ENCODE measurements around the gene RETREG2. TPM values are rescaled to one million over a fixed set of nuclear protein-coding genes. Genes with fewer than 3 reads are reported as not detected.
A peak's percentile ranks its signal among the peaks of the same experiment; 100 is the strongest.

The RETREG2 gene
- total and polyA plus RNA-seq, 7 donors: 36.6 to 81.3 (median 43.5) TPM

- Histone ChIP-seq H3K27ac (peak overlapping the region in 1 of 4 donors; percentile 8), H3K4me3 (no peak overlapping the region), H3K9me3 (no peaks in the 10 kb centered on the region), H3K27me3 (no peaks in the 10 kb centered on the region), H3K36me3 (peaks cover 56 to 62% (median 59%) of the 10 kb centered on the region in 4 donors), H3K4me1 (peaks cover 0 to 37% (median 32%) of the 10 kb centered on the region in 4 donors)
- WGBS, 2 donors: 95% methylated on average over 19 of the region's 19 CpGs
- intact Hi-C loops (cut with DNase I): loop anchor here (10.0 kb wide), 1 partner anchor 164 kb away; the partner anchor contains the start of gene DNPEP
- TF ChIP-seq EP300 (IDR thresholded peaks at IDR 0.05): no peak
- no peak for TF ChIP-seq POLR2A (IDR thresholded peaks at IDR 0.05)
- no peak for TF ChIP-seq CTCF (IDR thresholded peaks at IDR 0.05)
- DNase-seq: no peak
Observed at GRCh38 chr2:219220652-219221402, 42.8 kb downstream of the RETREG2 start.

DNA sequence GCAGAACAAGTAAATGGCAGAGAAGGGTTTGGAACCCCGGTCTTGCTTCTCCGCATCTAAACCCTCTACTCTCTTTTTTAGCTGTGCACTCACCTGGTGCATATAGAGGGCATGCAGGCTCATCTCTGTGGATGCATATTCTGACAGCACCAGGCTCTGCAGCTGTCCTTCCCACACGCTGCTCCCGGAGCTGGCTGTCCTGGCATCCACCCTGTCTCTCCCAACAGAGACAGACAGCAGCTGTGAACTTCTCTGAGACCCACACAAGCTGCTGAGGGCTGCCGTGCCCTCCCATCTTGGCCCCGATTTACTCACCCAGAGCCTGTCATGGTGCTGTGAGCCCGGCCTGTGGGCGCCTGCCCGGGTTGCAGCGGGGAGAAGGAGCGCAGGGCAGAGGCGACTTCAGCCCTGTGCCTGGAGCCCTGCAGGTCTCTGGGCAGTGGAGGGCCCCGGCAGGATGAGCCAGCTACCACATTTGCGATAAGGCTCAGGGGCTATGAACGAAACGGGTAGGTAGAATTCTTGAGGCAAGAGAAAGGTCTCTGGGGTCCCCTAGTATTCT is 44.0 kb downstream of the RETREG2 start:
- no peak for DNase-seq
- TF ChIP-seq POLR2AphosphoS5 (IDR thresholded peaks at IDR 0.05) (no peak), EP300 (IDR thresholded peaks at IDR 0.05) (no peak), CTCF (IDR thresholded peaks at IDR 0.05) (no peak), POLR2A (IDR thresholded peaks at IDR 0.05) (no peak)
- H3K27me3 ChIP-seq: no peaks in the 10 kb centered on the region
- H3K4me1 ChIP-seq: peaks cover 0 to 31% (median 28%) of the 10 kb centered on the region in 4 donors
- WGBS, 2 donors: 95 to 96% methylated on average over 16 of the region's 16 CpGs
- H3K36me3 ChIP-seq: peaks cover 56 to 74% (median 61%) of the 10 kb centered on the region in 4 donors
- no peak overlapping the region for H3K4me3 ChIP-seq
- no peak overlapping the region for H3K27ac ChIP-seq
- intact Hi-C loops (cut with DNase I): loop anchor here (10.0 kb wide), 1 partner anchor 163 kb away; the partner anchor contains the start of gene DNPEP
- no peaks in the 10 kb centered on the region for H3K9me3 ChIP-seq

- DNase-seq: no peak
- no peaks in the 10 kb centered on the region for H3K27me3 ChIP-seq
- no peak overlapping the region for H3K4me3 ChIP-seq
- no peak overlapping the region for H3K27ac ChIP-seq
- whole genome bisulfite sequencing, 2 donors: 95 to 96% methylated on average over 31 of the region's 31 CpGs
- no peak for TF ChIP-seq POLR2A (IDR thresholded peaks at IDR 0.05)
- no peak for TF ChIP-seq CTCF (IDR thresholded peaks at IDR 0.05)
- TF ChIP-seq EP300 (IDR thresholded peaks at IDR 0.05): no peak
- no peak for TF ChIP-seq POLR2AphosphoS5 (IDR thresholded peaks at IDR 0.05)
- H3K4me1 ChIP-seq: peaks cover 0 to 32% (median 30%) of the 10 kb centered on the region in 4 donors
- H3K36me3 ChIP-seq: peaks cover 56 to 76% (median 62%) of the 10 kb centered on the region in 4 donors
- intact Hi-C loops (cut with DNase I): loop anchor here (10.0 kb wide), 1 partner anchor 161 kb away; the partner anchor contains the start of gene DNPEP
- no peaks in the 10 kb centered on the region for H3K9me3 ChIP-seq
Observed at GRCh38 chr2:219223831-219224610, 45.9 kb downstream of the RETREG2 start.

DNA sequence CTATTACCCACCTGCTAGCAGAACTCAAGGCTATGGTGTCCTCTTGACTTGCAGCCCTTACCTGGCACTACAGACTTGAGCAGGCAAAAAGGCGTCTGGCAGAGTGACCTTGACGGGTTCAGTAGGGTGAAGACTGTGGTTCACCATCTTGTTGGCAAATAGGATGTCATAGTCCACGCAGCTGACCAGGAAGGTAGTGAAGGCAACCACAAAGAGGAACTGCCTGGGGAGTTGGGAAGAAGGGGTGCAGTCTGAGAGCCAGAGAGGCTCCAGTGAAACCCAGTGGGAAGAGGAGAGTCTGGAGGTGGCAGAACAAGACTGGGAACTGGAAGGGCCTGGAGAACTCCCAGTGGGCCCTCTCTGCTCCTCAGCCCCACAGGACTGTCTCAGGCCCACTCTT is 47.3 kb downstream of the RETREG2 start:
- H3K36me3 ChIP-seq: peaks cover 53 to 69% (median 56%) of the 10 kb centered on the region in 4 donors
- H3K4me1 ChIP-seq: peaks cover 0 to 24% (median 20%) of the 10 kb centered on the region in 4 donors
- WGBS, 2 donors: 78 to 86% methylated on average over 3 of the region's 3 CpGs
- no peak for DNase-seq
- TF ChIP-seq POLR2AphosphoS5 (IDR thresholded peaks at IDR 0.05): no peak
- TF ChIP-seq CTCF (IDR thresholded peaks at IDR 0.05): no peak
- no peak for TF ChIP-seq POLR2A (IDR thresholded peaks at IDR 0.05)
- TF ChIP-seq EP300 (IDR thresholded peaks at IDR 0.05): no peak
- intact Hi-C loops (cut with DNase I): loop anchor here (10.0 kb wide), 1 partner anchor 159 kb away; the partner anchor contains the start of gene DNPEP
- no peak overlapping the region for H3K4me3 ChIP-seq
- no peaks in the 10 kb centered on the region for H3K27me3 ChIP-seq
- H3K9me3 ChIP-seq: no peaks in the 10 kb centered on the region
- no peak overlapping the region for H3K27ac ChIP-seq
